D341Med (cell line): ENCODE data around the gene UGT1A8.

Source experiments
- DNase-seq: peaks from one replicate; pipeline ENCODE4 v3.0.0; 2012; ENCODE audit warnings: low spot score

The UGT1A8 gene

DNA sequence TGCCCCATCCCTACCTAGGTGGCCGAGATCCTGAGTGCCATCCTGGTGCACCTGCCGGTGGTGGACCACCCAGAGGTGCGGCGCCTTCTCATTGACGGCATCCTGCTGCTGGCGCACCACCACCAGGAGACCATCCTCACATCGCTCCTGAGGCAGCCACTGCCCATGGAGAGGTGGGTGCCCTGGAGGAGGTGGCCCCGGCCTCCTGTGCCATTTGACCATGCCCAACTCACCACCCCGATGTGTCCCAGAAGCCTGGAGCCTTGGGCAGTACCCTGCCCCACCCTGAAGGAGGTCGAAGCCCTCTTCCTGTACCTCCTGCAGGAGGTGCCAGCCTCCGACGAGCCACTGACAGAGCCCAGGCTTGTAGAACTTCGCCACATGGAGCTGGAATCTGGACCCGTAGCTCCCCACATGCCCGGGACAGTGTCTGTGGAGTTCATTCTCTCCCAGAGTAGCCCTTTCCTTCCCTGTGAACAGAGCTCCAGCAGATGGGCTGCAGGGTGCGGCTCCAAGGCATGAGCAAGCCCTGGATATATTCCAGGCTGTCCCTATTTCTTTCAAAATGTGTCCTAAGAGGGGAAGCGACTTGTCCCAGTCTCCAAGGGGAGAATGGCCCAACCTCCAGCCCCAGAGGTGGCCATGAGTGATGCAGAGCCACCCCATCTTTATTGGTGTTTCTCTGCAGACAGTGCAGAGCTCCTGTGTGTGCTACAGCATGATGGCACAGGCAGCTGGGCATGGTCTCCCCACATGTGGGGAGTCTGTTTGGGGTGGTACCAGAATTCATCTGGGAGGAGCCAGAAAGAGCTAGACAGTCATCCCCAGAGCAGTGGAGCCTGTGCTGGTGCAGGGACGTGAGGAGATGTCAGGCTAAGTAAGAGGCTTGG, 202.7 kb downstream of the UGT1A8 start:
- DNase-seq = no peak

- DNase-seq = no peak
Measured at GRCh38 chr2:233820774-233821105, 203.3 kb downstream of the UGT1A8 start.

DNA sequence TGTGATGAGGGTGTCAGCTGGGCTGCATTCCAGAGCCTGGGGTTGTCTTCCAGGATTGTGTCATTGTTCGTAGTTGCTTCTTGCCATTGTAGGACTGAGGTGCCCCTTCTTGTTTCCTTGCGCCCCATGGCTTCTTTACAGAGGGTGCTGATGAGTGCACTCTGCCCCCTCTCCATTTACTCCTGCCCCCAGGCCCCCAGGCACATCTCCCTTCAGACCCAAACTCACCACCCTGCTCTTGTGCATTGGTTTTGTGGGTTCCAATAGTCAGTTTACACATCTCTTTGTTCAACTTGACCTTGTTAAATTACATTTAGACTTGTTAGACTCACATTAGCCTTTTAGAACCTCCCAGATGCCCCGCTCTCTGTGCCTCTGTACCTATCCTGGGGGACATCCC, 203.8 kb downstream of the UGT1A8 start:
- no peak for DNase-seq

DNA sequence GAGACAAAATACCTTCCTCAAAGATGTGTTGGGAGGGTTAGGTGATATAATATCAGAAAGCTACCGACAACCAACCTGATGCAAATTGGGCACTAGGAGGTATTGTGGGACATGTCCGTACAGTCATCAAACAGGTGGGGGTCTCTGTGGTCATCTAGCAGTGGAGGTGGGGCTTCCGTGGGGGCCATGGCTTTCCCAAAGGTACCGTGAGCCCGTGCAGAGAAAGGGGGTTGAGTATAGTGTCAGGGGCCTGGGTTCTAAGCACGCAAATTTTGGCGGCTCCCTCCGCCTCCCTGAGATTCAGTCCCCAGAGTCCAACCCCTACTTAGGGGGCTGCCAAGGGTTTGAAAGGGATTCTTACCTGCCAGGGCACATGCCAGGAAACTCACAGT, 204.3 kb downstream of the UGT1A8 start:
- no peak for DNase-seq

GRCh38 chr2:233822101-233822771, 204.8 kb downstream of the UGT1A8 start:
- DNase-seq = no peak
